Inflammatory macrophage treated with lipopolysaccharide for 4 hours (primary cell): ENCODE measurements around the gene HS6ST1.

ENCODE experiments used
- DNase-seq: peaks from one replicate; pipeline ENCODE4 v3.0.0-alpha.2; 2020

HS6ST1 gene

DNA sequence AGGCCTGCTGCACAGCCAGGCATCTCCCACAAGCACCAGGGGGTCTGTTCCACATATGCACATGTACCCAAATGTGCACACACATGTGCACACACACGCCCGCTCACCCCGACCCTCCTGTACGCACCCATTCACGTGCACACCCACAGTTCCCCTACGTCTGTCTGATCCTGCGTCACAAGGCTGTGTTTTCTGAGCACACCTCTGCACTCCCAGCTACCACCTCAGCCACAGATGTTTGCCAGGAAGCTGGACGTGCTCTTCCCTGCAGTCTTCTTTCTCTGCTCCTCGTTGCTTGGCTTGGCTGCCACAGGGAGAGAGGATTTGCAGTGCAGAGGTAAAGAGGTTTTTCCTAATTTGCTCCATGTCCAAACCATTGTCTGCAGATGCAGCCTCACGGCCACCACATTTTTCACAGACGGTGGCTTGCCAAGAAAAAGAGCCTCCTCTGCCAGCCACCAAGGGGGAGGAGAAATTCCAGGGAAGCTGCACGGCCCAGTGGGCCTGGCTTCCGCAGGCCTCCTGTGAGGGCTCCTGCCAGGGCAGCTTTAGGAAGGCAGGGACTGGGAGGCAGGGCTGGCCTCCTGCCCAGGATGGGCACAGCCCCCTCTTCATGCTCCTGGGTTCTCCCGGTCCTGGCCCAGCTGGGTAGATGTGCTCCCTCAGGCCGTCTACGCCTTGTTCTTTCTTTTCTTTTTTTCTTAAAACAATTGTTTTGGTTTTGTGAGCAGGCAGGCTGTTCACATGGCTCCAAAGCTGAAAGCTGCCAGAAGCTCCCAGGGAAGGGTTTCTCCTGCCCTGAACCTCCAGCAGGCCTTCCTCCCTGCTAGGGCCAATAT lies 29.3 kb upstream of the HS6ST1 start:
- DNase-seq: no peak

- DNase-seq: no peak
Measured at GRCh38 chr2:128347171-128347558, 28.5 kb upstream of the HS6ST1 start.

DNA sequence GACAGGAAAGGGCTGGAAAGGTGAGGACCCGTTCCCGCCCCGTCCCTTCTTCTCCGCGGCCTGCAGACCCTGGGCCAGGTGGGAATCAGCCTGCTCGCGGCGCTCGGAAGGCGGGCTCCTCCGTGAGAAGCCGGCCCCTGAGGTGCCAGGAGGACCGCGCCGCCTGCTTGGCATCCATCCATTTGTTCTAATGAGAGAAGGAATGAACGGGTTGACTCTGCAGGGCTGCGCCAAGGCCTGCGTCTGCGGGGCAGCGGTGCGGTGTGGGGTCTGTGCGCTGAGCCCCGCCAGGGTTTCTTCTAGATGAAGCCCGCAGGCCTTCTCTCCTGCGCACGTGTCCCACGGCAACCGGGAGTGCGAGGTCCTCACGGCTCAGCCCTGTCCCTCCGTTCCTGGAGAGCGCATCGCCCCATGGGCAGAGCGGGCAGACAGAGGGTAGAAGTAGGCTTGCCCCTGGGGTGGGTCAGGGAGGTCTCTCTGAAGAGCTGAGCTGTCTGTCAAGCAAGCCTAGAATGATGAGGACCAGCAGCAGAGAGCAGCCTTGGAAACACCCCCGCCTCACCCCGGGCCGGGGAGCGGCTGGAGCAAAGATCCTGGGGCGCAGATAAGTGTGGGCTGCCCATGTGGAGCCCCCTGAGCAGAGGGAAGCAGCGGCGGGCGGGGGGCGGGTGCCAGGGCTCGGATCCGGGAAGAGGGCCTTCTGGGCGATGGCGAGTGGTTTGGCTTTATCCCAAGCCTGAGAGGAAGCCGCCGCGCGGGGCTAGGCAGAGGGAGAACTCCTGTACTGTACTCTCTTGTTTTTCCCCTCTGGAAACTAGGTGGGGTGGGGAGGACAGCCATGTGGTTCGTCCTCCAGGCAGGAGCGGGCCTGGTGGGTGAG lies 27.9 kb upstream of the HS6ST1 start:
- DNase-seq: no peak

- DNase-seq: no peak
Measured at GRCh38 chr2:128345436-128346165, 26.9 kb upstream of the HS6ST1 start.

DNA sequence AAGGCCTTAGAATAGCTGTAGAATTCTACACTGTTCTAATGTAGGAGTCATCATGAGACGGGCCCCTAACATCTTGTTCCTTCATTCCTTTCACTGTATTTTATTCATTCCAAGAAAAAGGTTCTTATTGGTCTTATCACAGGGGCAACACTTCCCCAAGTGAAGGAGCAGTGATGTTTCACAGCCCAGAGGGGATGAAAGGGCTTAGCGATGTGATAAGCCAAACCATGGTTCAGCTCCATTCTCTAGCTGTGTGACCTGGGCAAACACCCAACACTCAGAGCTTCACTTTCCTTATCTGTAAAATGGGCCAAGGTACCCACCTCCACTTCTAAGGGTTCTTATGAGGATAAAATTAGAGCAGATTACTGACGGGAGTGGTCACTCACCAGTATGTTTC lies 25.4 kb upstream of the HS6ST1 start:
- no peak for DNase-seq

DNA sequence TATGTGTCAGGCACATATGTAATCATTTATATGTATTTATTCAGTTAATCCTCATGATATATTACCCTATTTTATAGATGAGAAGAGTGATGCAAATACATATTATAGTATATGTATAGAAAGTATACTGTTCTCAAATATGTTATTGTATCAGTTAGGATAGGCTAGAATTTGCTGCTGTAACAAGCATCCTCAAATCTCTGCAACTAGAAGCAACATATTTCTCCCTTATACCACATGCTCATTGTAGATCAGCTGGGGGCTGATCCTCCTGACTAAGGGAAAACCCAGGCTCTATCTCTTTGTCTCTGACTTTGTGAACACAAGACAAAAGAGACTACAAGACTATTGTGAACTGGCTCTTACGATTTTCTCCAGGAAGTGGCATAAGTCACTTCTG lies 24.8 kb upstream of the HS6ST1 start:
- no peak for DNase-seq

DNA sequence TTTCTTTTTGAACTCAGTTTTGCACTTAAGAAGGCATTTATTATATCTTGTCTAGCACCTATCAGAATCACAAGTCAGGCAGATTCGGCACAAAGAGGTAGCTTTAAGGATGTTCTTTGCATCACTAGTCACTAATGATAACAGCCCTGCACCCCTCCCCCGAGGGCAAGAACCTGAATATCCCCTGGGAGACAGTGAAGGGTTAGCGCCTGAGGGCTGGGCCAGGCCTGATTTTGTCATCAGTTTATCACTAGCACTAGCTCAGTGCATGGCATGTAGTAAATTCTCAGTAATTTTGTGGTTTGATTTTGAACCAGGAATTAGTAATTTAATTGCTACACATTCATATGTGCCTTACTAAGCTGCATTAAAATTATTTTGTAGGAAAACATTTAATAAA lies 23.9 kb upstream of the HS6ST1 start:
- DNase-seq: no peak

GRCh38 chr2:128341621-128342020 lies 23.0 kb upstream of the HS6ST1 start:
- no peak for DNase-seq

DNA sequence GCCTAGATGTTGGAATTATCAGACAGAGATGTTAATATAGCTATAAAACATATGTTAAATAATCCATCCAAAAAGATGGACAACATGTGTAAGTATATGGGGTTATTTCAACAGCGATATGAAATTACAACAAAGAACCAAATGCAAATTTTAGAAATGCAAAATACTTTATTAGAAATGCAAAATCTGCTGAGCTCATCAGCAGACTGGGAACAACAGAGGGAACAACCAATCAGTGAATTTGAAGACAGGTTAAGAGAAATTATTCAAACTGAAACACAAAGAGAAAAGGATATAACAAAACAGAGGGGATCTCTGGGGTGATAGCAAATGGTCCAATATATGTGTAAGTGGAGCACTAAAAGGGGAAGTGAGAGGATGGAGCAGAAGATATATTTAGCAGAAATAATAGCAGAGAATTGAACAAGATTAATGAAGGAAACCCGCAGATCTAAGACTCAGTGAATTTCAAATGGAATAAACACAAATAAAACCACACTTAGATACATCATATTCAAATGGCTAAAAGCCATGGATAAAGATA lies 13.5 kb upstream of the HS6ST1 start:
- DNase-seq: no peak

- no peak for DNase-seq
Measured at GRCh38 chr2:128330583-128330982, 11.9 kb upstream of the HS6ST1 start.

DNA sequence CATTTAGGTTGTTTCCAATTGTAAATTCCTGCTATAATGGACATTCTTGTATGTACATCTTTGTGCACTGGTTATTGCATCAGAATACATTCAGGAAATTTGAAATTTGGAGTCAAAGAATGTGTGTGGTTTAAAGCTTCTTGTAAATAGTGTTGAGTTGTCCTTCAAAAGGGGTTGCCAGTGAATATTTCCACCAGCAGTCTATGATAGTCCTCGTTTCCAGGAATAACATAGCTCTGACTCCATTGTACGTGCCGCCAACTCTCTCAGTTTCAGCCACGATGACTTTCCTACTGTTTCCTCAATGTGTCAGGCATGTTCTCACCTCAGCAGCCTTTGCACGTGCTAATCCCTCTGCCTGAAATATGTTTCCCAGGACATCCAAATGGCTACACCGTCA lies 10.9 kb upstream of the HS6ST1 start:
- no peak for DNase-seq

DNA sequence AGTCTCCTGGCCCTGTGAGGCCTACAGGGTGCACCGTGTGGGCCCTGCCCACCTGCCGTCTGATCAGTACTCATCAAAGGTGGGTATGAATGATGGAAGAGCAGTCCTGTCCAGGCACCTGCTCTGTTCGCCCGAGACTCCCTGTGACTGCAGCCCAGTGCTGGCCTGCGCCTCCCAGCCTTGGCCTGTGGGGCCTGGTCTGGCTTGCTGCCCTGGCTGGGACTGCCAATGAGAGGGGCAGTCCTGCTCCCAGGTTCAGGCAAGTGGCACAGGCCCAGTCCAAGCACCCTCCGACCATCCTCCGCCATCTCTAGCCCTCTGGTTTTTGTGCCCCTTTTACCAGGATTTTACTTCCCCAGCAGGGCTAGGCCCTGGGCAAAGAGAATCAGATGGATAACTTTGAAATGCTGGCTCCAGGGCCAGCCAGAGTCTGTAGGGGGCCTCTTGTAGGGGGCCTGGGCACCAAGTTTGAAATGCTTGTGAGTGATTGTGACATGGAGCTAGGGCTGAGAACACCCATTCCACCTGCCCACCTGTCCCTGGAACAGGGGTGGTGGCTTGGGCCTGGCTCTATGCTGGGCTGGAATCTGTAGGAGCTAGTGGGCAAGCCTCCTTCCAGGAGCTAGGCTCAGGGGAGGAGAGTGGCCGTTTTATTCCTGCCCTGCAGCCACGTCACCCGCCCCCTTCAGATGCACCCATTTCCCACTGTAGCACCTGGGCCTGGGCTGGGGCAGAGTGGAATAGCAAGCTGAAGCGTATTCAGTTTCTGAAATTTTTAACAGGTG lies 8.7 kb upstream of the HS6ST1 start:
- no peak for DNase-seq

DNA sequence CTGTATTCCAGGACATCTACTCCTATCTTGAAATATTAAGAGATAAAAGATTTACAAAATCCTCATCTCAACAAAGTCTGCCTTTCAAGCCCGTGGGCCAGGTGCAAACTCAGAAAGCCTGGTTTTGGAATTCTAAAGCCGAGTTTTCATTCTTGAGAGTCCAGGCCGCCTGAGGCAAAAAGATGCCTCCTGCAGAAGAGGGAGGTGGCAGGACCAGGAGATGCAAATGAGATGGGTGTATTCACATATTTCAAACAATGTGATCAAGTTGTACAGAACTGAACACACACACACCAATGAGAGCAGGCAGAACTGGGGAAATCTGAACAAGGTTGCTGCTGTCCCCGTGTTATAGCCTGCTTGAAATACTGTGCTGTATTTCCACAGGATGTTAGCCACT lies 7.7 kb upstream of the HS6ST1 start:
- no peak for DNase-seq

DNA sequence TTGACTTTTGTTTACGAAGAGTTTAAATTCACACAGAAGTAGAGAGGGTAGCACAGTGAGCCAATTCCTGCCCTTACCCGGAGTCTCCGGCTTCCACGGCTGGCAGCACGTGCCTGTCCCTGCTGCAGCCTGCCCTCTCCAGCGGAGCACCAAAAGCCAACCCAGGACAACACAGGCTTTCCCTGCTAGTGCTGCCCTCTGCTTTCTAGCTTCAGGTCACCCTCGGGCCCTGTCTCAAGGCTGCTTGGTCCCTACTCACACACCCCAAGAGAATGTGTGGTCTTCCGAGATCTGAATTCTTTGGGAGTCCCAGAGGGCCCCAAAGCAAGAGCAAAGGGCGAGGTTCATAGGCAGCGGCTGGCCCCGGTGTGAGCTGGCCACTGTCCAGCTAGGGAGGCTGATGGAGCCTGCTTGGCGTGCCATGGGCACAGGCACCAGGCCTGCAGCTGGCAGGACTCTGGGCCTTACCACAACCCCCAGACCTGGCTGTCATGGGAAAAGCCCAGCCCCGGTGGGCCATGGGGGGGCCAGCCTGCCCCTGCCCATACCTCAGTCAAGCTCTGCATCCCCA lies 7.0 kb upstream of the HS6ST1 start:
- DNase-seq: no peak

- no peak for DNase-seq
Measured at GRCh38 chr2:128324897-128325410, 6.3 kb upstream of the HS6ST1 start.

DNA sequence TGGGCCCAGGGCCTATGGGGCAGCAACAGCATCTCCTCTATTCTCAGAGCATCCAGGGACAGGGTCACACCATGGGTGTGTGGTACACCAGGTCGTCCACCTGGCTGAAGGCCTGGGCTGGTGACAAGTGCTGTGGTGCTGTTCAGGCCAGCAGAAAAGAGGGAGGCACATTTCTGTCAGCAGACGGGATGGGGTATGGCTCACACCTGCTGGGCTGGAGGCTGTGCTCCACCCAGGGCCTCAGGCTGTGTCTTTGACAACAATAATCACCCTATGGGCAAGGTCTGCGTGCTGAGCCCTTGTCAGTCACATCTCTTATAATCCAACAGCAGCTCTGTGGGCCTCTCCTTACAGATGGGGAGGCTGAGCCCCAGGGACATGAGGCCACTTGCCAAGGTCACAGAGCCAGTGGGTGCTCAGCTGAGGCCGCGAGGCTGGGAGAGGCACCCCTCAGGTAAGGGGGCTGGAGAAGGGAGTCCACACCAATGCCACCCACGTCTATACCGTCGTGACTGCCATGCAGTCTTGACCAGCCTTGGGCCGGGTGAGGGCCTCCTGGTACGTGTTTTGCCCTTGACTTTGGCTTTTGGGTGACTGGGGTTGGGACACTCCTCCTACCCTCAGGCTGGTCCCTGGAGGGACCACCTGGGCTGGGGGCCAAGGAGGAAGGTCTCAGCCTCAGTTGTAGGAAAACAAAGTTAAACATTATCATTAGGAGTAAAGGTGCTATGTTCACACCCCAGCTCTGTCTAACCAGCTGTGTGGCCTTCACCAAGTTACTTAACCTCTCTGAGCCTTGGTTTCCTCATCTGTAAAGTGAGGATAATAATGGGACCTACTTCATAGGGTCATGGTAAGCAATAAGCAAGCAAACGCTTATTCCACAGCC lies 5.6 kb upstream of the HS6ST1 start:
- DNase-seq: no peak

DNA sequence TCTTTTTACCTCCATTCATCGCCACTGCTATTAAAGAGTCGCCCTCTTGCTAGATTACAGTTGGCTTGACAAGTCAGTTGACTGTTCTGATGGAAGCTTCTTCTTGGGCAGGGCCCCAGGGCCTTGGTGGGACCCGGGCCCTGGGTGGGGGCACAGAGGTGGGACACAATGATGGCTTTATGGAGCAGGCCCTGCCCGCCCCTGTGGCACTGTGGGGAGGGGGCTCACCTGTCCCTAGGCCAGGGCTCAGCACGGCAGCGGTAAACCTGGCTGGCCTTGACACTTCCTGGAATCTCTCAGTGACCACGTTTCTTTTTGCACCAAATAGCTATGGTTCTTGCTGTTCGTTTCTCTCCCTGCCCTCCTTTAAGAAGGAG lies 4.9 kb upstream of the HS6ST1 start:
- no peak for DNase-seq

- no peak for DNase-seq
Measured at GRCh38 chr2:128322715-128323554, 4.3 kb upstream of the HS6ST1 start.

DNA sequence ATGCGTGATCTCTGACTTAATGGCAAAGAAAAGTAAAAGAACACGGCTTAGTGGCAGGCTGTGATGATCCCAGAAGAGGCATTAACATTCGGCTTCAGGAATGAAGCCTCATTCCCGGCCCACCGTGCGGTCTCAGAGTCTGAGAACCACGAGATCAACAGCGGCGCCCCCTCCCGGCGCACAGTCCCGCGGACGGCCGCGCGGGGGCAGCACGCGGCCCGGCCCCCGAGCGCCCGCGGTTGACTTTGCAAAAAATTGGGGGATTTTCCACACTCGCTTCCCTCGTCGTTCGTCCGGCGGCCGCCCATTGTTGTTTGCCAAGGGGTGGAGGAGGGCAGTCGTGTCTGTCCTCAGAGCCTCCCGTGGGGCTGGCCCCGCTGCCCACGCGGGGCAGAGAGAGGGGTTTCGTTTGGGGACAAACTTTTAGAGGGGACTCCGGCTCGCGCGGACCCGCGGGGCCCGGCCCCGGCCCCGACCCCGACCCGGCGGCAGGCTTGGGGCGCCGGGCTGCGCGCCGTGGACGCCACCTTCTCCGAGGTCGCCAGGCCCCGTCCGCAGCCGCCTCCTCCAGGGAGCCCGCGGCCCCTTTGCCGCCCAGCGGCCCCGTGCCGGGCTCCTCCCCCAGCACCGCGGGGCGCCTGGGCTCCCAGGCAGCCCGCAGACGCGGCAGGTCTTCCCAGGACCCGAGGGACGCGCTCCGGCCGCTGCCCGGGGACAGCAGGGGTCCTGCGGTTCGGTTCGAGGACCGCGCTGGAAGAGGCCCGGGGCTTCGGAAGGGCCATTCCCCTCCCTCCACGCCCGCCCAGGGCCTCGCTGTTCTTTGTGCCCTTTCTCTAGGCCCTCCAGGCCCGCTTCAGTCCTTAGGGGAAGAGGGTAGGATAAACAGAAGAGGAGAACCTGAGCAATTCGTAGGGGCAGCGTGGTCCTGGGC lies 3.4 kb upstream of the HS6ST1 start:
- peak; percentile 81 for DNase-seq
